Right lobe of liver (tissue), 4 donors: ENCODE results near the gene PNMA8C.

ENCODE experiments used
- POLR2A ChIP-seq: fragments of 450-650 bp; IDR thresholded peaks from one replicate; pipeline ENCODE4 v1.6.1; 2017; ENCODE audit warnings: antibody characterized with exemption, mild to moderate bottlenecking
- TF ChIP-seq, protein P1 (sequence below), 4 donors: fragments of 200-600 bp in 3 of 4; fragments of 450-650 bp in 1 of 4; IDR thresholded peaks; one replicate each; pipeline versions ENCODE4 v1.5.1 to v1.8.0; 2016 to 2022; ENCODE audit warnings: antibody characterized with exemption in 4 of 4, mild to moderate bottlenecking in 2 of 4
- donor health status: DM: no; HTN: no; CAD: no.
- donor health status: DM: no; HTN: no; CAD: no.
- donor health status: DM: no; HTN: yes; CAD: no.

DNA sequence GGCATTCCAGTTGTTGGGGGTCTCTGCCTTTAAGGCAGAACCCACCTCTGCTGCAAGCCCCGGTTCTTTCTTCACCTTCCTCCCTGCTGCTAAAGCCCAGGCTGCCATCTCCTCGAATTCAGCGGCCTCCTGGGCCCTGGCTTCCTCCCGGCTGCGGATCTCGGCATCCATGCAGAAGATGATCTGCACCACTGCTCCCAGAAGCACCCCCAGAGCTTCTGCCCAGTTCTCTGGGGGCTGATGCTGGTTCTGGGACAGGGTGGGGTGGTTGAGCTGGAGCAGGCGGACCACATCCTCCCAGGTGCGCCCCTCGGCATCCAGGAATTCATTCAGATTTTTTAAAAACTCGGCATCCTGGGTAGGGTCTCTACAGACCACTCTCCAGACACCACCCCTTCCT, 41.6 kb upstream of the PNMA8C start:
- TF ChIP-seq, protein P1, sequence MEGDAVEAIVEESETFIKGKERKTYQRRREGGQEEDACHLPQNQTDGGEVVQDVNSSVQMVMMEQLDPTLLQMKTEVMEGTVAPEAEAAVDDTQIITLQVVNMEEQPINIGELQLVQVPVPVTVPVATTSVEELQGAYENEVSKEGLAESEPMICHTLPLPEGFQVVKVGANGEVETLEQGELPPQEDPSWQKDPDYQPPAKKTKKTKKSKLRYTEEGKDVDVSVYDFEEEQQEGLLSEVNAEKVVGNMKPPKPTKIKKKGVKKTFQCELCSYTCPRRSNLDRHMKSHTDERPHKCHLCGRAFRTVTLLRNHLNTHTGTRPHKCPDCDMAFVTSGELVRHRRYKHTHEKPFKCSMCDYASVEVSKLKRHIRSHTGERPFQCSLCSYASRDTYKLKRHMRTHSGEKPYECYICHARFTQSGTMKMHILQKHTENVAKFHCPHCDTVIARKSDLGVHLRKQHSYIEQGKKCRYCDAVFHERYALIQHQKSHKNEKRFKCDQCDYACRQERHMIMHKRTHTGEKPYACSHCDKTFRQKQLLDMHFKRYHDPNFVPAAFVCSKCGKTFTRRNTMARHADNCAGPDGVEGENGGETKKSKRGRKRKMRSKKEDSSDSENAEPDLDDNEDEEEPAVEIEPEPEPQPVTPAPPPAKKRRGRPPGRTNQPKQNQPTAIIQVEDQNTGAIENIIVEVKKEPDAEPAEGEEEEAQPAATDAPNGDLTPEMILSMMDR (IDR thresholded peaks at IDR 0.05), result no peak
- no peak for TF ChIP-seq POLR2A
